Activated T-helper 1 cell treated with anti-CD3 and anti-CD28 coated beads, Interleukin-2, amount 50 U/mL, for 16 hours (primary cell): ENCODE data around the gene LDB2.

ENCODE experiments used
- DNase-seq, 2 donors: peaks; one replicate each; pipeline ENCODE4 v3.0.0-alpha.2; 2020; ENCODE audit warnings: low read depth in 1 of 2, low spot score in 1 of 2

Gene LDB2

DNA sequence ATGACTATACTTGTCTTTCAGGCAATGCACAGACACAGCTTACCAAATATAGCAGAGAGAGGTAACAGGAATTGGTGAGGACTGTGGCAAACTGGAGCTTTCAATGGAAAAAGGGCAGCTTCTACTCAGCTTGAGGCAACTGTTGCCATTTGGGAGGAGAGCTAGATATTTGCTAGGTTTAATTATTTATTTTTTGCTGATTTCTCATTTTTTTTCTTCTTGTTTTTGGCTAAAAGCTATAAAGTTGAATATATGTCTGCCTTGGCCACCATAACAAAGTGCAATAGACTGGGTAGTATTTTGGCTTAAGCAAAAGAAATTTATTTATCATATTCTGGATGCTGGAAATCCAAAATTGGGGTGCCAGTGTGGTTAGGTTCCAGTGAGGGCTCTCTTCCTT lies 93.9 kb downstream of the LDB2 start:
- DNase-seq: no peak

DNA sequence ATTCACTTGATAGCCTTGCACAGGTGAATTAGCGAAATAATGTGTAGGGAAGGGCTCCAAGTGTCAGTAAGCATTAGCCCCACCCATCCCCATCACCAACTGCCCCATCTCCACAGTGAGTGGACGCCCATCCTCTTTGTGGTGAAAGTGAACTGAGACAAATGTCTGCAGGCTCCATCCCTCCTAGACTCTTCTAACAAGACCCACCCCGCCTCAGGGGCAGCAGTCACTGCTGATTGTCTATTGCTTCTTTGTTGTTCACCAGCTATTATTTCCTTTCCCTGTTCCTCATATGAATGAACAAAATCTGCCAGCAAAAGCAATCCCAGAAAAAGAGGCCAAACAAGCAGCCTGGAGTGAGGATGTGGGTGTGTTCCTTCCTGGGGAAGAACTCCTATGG lies 96.4 kb downstream of the LDB2 start:
- DNase-seq: no peak

DNA sequence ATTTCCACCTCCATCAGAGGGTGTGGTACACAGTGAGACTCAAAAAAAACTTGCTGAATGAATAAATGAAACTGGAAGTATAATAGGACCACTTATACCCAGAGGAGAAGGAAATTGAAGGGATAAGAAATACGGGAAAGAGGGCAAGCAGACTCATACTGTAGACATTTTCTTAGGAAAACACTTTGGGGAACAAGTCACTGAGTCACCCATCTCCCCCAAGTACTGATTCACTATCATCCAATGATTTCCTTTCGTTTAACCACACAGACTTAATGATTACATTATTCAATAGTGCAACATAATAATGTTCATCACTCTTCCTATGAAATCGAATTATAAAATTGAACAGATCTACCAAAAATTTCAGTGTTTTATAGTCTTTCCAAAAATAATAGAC lies 97.1 kb downstream of the LDB2 start:
- no peak for DNase-seq

DNA sequence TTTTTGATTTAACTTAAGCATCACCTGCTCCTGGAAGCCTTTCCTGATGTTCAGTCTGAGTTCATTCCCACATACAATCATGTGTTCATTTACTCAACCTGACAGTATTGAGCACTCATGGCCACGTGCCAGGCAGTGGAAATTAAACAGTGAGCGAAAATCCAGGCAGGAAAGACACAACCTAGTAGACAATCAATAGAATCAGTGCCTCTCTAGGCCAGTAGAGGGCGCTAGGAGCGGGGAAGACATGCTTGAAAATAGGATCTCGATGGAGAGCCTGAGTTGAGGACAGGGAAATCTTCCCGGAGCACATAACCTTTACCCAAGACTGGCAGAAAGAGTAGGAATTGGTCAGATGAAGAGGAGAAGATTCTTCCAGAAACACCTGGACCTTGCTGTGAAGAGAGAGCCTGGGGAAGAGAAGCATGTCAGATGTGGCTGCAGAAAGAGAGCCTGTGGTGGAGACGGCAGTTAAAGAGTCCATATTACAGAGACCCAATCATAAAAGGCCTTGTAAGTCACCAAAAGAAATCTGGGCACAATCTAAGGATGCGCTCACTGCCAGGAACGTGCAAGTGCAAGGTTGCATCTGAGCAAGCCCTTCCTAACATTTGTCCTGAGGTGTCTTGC lies 103.5 kb downstream of the LDB2 start:
- DNase-seq: no peak

DNA sequence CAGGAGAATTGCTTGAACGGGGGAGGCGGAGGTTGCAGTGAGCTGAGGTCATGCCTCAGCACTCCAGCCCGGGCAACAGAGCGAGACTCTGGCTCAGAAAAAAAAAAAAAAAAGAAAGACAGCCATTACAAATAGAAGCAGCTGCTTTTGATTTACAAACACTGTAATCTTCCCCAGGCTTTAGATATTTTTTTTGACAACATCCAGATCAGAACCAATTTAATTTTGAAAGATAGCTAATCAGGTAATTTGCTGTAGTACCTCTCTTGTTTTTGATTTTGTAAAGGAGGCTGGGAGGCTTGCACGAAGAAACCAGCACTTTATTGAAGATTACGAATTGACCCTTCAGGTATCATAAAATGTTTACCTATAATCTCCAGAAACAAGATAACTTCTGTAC lies 107.0 kb downstream of the LDB2 start:
- no peak for DNase-seq

DNA sequence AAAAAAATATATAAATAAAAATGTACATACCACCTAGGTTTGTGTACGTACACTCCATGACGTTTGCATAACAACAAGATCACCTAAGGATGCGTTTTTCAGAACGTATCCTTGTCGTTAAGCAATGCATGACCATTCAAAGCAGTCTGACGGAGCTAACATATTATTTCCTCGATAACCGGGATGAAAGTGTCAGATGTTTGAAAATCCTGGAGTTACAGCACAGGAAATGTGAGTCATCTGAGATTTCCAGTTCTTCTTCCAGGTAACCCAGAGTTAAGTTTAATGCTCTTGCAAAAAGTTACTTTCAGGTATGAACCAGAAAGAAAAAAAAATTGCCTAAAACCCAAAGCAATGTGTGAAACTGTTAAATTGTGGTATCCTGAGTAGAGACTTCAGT lies 107.9 kb downstream of the LDB2 start:
- DNase-seq: no peak

DNA sequence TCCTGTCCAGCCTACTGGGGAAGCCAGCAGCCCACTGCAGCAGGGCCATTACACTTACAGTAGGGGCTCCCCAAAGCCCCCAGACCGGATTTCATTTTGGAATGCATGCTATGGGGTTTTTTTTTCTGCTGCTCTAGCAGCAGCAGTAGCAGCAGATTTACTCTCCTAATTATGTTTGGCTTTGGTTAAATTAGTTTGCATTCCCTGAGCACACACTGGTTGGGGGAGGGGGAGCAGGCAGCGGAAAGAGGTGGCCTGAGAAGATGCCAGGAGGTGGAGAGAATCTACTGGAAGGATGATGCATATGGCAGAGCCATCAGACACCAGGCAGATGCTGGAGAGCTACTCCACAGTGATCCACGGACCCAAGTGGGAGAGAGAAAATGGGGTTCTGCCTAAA lies 109.6 kb downstream of the LDB2 start:
- no peak for DNase-seq

DNA sequence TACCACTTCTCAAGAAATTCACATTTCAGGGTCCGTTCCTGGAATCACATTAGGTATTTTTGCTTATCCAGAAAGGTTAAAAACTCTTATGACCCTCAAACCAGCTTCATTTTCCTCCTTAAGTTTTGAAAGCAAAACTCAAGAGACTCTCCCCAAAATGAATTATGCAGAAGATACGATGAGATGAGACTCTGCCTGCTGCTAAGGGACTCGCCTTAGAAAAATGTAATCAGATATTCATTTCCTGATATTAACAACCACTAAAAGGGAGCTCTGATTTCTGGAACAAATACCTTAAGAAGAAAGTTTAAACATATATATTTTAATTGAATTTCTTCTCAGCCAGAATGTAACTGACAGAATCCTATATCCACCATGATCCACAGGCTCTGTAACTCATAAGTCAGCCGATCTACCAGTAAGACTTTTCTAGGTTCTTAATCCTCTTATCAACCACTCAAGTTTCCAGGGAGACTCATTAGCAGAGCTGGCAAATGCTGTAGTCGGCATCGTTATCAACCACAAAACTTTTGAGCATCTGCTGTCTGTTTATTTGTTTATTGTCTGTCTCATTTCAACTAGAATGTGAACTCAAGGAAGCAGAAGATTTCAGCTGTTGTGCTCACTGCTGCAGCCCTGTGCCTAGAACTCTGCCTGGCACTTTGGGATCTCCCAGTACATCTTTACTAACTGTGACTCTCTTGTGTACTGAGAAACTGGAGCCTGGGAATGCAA lies 112.5 kb downstream of the LDB2 start:
- no peak for DNase-seq

DNA sequence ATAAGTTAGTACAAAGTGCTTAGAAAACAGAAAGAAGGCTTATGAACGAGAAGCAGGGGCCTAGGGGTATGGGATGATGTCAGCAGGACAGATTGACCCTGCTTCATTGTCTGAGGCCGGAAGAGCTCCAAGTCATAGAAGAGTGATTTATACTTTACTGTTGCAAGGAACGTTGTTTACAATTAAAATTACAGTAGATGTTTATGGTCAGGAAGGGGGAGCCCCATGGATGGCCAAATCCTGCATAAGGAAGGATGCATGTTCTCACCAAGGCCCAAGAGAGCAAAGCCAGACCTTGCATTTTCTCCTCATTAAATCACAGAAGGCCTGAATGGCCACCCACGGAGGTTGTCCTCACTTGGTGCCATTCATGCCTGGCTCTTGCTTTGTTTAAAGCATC lies 115.3 kb downstream of the LDB2 start:
- no peak for DNase-seq

DNA sequence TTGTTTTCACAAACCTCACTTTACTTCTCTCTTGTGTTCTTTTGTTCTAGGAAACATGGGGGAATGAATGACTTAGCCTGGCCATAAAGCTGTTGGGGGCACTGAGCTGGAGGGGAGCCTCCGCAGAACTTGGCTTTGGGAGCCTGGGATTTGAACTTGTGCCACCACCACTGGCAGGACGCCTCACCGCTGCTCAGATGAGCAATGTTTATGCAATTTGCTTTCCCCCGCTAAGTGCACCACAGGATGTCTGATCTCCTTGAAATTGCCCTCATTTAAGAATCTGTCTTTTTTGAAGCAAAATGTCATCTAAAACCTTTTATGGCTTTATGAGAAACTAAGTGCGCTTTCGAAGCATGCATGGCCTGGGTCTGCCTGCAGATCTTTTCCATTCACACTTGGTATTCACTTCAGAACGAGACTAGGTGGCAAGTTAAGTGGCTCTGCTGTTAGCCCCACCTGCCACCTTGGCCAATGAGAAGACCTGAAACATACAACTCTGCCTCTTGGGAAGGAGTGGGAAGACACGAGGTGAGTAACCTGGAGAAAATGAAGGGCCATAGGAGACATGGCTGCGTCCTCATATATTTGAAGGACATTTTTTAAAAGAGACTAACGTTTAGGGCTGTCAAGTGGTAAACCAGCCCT lies 119.3 kb downstream of the LDB2 start:
- DNase-seq: no peak

DNA sequence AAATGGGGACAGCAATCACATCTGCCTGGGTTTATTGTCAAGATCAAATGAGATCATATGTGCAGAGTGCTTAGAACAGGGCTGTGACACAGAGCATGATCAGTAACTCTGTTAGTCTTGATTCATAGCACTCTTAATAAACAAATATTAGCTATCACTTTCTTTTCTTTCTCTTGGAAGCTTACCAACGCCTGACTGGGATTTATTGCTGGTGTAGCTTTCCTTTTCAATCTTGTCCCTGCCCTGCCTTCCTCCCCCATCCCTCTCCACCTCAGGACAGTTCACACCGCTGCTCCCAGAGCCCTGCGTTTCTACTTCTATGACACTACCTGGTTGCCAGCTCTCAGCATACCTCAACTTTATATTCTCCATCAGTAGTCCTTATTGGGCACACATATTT lies 120.7 kb downstream of the LDB2 start:
- DNase-seq: no peak

DNA sequence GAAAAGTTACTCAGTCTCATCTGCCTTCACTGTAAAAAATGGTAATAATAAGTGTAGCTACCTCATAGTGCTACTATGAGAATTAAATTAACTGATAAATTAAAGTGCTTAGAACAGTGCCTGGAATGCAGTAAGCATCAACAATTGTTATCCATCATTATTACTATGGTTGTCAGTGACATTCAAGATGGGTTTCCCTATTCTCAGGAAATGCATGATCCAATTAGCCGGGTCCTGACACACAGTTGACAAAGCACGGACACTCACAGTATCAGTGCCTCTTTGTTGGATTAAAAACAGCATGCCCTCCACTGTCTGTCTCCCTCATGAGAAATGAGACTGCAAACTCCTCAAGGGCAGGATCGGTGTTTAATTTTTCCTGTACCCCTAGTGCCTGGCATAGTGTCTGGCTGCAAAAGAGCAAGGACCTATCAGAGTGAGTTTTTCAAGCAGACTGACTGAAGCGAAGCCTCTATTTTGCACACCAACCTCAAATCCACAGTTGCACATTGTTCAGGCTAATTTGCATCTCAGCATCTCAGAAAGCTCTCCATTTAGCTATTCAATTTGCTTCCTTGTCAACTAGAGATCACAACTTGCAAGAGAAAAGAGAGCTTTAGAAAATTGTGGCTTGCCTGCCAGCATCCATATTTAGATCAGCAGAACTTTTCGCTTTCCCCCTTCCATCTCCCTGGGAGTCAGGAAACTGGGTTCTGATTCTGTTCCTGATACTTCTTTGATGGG lies 122.9 kb downstream of the LDB2 start:
- no peak for DNase-seq

DNA sequence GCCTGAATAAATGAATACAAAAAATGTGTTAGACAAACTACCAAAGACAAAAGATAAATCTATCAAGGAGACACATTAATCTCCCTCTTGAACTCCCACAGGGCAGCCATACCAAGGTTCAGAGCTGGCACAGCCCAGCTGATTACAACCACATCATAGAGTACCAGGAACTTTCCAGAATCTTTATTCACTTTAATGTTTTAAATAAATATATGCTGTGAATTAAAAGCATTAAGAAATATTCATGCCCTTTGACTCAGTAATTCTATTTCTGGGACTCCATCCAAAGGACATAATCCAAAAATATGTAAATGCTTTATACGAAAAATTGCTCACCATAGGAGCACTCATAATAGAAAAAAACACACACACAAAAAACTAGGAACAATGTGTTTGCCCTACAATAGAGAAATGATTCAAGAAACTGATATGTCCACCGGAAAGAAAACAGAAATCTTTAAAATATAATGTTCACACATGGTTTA lies 126.0 kb downstream of the LDB2 start:
- no peak for DNase-seq

DNA sequence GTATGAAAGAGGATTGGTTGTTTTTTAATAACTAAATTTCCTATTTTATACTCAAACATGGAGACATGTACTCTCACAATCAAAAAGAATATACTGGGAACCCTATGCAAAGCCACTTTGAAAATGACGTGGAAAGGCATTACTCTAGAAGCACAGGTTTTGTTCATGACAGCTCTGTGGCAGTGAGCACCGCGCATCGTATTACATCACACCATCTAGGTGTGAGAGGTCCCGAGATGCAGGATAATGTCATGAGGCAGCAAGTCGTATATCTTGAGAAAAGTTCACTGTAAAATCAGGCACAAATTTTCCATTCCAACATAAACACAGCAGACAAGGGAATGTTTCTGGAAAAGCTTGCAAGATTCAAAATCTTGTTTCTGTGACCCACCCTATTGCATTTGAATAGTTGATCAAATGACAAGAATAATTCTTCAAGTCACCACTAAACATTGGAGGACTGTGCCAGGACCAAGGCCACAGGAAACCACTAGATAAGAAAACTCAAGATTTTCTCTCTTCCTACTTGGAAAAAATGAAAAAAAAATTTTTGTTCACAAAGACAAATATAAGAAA lies 127.6 kb downstream of the LDB2 start:
- DNase-seq: no peak

DNA sequence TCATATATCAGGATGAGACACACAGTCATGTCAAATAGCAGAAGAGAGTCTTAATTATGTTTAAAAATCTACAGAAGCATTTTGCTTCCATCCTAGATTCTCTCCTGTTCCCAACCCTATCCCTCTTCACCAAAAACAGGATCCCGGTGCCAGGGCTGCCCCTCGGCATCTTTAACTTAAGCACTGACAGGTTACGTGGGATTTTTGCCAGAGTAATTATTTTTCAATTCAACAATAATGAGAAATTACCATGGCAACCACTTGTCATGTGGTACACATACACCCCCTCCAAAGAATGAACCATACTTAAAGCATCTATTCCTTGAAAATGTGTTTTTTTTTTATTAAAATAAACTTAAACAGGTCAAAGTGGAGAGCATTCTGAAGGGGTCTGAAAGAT lies 130.6 kb downstream of the LDB2 start:
- no peak for DNase-seq

DNA sequence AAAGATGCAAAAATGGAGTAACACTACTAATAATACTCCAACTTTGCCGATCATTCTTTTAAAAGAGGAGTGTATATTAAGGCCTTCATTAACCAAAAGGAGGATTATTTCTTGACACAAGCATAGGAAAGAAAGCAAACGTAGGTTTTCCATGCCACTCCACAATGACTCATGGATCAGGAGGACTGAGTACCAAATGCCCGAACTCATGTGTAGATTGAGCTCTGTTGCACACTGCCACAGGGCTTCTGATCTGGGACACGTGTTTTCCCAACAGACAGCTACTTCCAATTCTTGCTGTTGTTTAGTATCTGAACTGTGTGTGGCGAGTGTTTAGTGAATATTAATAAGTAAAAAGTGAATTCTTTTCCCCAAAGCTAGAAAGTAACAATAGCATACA lies 131.2 kb downstream of the LDB2 start:
- no peak for DNase-seq

DNA sequence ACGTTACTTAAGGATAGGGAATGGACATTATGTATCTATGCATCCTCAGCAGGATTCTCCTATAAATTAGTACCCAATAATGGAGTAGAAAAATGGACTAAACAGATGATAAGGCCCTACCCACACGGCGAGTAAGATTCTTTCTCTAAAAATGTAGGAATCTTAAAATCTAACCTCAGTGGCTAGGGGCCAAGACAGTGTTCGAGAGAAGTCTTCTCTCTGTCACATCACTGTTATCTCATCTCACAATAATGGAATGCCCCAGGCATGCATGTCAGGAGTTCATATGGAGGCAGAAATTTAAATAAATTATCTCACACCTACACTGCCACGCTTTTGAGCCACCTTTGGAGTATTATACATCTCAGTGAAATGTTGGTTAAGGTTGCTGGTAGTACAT lies 132.9 kb downstream of the LDB2 start:
- no peak for DNase-seq

DNA sequence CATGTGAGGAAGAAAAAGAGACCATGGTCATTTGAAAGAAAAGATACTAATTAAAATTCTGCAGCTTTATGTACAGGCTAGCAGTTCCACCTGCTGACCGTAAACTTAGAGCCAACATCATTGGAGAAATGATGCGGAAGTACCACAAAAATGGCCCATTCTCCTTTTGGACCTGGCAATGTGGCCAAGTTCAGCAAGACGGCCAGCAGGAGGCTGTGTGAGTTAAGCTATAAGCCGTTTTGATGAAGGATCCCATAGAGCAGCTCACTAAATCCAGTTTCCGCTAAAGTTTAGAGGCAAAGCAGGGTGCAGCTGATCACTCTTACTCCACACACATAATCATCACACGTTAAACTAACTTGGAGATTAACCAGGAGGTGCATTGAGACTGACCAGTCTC lies 133.8 kb downstream of the LDB2 start:
- DNase-seq: no peak

DNA sequence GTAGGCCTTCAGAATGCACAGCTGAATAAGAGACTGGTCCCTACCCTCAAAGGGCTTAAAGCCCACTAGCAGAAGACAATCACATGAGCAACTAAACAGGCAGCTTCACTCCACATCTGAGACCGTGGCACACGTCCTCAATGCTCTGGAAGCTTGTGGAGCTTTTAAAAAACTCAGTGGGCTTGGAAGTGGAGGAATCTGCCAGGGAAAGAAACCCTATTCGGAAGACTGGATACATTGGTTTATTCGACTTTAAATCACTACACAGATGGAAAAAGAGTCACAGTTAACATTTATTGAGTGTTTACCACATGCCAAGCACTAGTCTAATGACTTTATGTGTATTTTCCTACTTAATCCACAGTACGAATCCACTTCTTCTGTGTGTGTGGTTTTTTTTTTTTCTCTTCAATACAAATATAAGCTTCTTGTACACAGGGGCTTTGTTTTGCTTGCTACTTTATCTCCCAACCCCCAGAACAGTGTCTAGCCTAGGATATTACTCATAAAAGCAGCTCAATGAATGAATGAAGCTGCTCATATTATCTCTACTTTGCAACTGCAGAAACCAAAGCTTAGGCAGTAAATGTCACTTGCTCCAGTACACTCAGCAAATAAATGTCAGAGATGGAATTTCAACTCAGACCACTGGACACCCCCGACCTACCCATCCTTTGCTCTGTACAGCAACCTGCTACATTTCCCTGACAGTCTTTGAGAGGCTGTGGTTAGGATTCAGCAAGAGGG lies 137.7 kb downstream of the LDB2 start:
- no peak for DNase-seq

DNA sequence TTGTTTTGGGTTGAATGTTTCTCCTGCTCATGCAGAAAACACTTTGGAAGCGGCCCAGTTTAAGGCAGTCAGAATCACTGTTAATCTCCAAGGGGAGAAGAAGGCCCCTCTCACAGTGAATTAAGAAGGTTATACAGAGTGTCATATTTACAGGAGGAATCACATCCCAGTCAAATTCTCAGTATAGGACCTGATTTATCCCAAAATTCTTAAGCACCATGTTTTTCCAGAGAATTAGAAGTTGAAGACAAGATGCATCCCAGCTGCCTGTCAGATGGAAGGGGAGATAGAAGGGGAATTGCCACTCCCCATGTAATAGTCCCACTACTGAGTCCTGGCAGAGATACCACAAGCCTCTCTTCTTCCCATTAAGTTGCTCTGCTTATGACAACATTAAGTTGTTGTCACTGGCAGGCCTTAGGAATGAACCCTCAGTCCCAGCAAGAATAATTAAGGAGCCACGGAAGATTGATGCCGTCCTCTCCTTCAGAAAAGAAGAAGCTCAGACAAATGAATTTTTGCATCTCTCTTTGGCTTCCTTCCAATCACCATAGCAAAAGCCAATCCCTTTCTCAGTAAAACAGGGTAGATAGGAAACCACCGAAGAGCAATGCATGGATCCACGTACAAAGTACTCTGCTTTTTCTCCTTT lies 138.4 kb downstream of the LDB2 start:
- DNase-seq: no peak
